Mesenteric fat pad (tissue), 1 donor: ENCODE measurements around the gene OBSCN. TPM values are rescaled to one million over a fixed set of nuclear protein-coding genes. Genes with fewer than 3 reads are reported as not detected.

Experiments
- DNase-seq: peaks from one replicate; pipeline ENCODE4 v3.0.0-alpha.2; 2020; ENCODE audit warnings: low spot score
- total RNA-seq: library from RNA; stranded (reverse); fragmentation: NEBNext Ultra II Directional; extraction: Animal tissue kit (Norgen Biotek cat#: 25700); gene quantifications from one replicate; pipeline ENCODE4 v1.2.1, GENCODE V29; 2021
- donor health status: DM: yes; HTN: yes; CAD: no.

OBSCN gene
- total RNA-seq, 1 donor from 2014 or later, result 3.7 TPM

DNA sequence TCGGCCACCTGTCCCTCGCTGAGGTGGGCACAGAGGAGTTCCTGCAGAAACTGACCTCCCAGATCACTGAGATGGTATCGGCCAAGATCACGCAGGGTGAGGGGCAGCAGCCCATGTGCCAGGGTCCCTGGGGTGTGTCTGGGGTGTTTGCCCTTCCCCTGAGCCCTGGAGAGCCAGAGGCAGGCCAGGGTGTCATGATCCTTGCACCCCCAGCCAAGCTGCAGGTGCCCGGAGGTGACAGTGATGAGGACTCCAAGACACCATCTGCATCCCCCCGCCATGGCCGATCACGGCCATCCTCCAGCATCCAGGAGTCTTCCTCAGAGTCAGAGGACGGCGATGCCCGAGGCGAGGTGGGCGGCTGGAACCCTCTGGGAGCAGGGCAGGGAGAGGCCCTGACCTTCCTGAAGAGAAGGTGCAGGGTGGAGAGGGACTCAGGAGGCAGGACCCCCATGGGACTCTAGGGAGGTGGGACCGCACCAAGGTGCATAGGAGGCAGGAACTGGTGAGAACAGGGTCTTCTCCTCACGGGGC is 129.3 kb downstream of the OBSCN start:
- DNase-seq, result no peak

DNA sequence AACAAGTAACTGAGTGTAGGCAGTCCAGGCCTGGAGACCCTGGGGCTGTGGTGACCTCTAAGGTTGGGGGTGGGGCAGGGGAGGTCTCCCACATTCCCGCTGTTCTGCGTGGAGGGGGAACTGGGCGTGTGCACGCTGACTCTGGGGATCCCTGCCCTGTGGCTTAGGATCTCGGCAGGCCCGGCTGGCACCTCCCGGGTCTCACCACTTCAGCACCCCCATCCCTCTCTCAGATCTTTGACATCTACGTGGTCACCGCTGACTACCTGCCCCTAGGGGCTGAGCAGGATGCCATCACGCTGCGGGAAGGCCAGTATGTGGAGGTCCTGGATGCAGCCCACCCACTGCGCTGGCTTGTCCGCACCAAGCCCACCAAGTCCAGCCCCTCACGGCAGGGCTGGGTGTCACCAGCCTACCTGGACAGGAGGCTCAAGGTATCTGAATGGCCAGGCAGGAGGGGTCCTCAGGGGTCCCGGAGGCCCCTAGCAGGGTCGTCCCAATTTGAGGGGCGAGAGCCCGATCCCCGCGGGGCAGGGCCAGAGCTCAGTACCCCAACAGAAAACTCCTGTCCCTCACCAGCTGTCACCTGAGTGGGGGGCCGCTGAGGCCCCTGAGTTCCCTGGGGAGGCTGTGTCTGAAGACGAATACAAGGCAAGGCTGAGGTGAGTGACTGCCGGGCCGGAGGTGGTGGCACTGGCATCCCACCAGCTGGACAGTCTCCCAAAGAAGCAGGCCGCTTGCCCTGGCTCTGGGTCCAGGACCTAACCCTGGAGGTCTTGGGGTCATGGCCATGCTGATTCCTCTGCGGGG is 130.1 kb downstream of the OBSCN start:
- DNase-seq, result peak; percentile 86

DNA sequence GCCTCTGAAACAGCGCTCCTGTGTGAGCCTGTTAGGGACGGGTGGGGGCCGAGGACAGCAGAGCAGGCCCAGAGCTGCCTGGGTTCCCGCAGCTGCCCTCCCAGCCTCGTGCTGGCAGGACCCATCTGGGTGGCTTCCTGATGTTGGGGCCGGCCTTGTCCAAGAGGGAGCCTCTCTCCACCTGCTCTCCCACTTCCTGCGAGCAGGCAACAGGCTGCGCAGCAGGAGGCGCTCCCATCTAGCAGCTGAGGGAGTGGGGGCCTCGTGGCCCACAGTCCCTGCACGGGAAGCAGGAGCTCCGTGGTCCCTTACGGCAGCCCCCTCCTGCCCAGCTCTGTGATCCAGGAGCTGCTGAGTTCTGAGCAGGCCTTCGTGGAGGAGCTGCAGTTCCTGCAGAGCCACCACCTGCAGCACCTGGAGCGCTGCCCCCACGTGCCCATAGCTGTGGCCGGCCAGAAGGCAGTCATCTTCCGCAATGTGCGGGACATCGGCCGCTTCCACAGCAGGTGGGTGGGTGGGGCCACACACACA is 130.7 kb downstream of the OBSCN start:
- DNase-seq, result peak; percentile 83

DNA sequence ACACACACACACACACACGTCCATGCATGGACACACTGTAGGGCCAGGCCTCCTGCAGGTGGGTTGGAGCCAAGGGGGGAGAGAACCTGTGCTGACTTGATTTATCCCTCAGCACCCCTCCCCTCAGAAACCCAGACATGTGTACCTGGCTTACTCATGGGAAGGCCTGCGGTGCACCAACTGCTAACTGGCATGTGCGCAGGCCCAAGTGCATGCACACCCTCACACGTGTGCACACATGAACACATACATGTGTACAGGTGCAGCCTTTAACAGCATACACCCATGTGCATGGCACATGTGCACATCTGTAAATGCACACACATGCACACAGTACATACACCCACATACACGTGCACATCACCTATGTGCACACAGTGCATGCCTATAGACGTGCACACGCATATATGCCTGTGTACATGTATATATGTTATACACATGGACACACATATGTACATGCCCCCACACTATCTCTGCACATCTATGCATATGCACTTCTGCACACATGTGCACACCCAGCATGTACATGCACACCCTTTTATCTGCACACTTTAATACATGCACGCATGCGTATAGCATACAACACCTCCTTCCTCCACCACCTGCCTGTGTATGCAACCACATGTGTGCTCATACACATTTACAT is 131.3 kb downstream of the OBSCN start:
- peak; percentile 55 for DNase-seq

DNA sequence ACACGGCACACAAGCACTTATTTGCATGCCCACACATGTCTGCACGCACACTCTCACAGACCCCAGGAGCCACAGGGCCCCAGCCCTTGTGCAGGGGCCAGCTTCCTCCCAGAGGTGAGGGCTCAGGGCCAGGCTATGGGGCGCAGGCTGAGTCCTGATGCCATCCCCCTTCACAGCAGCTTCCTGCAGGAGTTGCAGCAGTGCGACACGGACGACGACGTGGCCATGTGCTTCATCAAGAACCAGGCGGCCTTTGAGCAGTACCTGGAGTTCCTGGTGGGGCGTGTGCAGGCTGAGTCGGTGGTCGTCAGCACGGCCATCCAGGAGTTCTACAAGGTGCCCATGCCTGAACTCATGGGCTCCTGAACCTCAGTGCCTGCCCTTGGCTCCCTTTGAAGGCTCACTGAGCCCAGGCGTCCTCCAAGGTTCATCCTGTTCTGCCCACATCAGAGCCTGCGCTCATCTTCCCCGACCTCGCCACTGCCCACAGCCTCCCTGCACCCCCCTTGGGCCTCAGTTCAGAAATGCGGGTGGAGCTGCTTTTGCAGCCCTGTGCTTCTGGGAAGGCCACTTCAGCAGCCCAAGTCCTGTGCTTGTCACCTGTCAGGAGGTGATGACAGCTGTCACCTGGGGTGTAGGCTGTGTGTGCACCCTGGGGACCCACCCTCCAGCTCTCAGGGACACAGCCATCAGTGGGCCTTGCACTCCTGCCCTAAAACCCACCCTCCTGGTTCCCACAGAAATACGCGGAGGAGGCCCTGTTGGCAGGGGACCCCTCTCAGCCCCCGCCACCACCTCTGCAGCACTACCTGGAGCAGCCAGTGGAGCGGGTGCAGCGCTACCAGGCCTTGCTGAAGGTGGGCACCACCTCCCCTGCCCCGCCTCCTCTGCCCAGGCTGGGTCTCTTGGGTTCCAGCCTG is 132.2 kb downstream of the OBSCN start:
- DNase-seq, result peak; percentile 67

DNA sequence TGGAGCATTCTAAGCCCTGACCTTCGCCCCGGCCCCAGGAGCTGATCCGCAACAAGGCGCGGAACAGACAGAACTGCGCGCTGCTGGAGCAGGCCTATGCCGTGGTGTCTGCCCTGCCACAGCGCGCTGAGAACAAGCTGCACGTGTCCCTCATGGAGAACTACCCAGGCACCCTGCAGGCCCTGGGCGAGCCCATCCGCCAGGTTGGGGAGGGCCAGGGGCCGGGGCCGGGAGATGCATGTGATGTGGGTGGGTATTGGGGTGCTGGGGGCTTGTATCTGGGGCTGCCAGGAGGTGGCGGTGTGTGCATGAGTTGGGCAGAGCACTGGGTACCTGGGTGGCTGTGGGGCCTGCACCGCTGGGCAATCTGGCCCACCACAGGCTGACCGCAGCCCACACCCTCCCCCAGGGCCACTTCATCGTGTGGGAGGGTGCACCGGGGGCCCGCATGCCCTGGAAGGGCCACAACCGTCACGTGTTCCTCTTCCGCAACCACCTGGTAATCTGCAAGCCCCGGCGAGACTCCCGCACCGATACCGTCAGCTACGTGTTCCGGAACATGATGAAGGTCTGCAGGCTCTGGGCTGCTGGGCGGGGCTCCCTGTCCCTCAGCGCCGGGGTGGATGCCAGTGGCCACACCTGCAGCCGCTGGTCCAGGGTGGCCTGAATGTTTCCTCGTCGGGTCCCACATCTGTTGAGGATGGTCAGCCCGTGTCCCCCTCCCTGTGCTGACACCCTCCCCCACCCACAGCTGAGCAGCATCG is 133.0 kb downstream of the OBSCN start:
- peak; percentile 87 for DNase-seq

DNA sequence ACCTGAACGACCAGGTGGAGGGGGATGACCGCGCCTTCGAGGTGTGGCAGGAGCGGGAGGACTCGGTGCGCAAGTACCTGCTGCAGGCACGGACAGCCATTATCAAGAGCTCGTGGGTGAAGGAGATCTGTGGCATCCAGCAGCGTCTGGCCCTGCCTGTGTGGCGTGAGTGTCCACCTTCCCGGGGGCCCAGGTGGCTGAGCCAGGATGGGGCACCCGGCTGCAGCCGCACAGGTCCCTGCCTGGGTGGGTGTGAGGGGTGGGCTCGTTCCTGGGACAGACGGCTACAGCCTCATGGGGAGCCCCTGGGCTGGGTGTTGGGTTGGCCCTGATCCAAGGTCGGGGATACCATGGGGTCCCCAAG is 133.6 kb downstream of the OBSCN start:
- DNase-seq, result peak; percentile 74

DNA sequence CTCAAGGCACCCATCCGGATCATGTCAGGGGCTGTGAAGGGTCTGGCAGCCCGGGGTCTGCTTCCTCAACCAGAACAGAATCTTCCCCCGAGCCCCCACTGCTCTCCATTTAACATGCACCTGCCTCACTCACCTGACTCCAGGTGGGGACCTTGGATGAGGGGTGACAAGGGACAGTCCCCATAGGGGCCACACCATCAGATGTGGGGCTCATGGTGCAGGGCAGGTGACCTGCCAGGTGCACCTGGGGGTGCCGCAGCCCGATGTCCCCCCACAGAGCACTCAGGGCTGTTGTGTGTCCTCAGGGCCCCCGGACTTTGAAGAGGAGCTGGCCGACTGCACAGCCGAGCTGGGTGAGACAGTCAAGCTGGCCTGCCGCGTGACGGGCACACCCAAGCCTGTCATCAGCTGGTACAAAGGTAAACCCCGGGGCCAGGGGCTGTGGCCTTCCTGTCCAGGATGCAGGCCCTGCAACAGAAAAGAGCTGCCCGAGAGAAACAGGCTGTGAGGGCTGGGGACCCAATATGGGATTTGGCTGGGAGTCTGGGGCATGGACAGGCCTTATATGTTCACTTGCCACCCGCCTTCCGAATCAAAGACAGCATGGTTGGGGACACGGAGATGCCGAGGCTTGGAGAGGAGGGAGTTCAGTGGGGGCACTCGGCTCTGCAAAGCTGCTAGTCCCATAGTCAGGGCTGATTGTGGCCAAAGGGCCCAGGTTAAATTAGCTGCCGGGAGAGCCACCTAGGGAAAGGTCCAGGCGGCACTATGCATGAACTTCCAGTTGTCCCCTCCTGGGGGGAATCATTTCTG is 134.2 kb downstream of the OBSCN start:
- DNase-seq, result peak; percentile 82

DNA sequence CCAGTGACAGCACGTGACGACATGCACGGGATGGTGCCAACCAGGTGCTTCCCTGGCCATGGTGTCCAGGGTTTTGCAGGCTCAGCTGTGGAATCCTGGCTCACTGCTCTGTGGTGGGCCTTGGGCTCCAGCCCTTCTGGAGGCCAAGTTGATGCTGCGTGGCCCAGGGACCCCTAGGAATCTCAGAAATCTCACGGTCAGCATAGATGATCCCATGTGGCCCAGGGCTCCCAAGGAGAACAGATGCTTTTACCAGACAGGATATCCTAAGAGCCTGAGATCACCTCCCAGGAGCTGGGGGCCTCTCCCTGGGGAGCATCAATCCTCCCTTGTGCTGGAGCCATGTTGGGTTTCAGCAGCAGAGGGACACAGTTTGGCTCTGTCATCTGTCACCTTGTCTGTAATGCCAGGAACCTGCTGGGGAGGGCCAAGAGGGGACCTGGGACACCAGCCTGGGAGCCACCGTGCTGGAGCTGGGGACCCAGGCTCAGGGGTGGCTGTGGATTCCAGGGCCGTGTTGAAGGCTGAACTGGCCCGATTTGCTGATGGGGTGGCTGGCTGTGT is 134.9 kb downstream of the OBSCN start:
- peak; percentile 75 for DNase-seq

DNA sequence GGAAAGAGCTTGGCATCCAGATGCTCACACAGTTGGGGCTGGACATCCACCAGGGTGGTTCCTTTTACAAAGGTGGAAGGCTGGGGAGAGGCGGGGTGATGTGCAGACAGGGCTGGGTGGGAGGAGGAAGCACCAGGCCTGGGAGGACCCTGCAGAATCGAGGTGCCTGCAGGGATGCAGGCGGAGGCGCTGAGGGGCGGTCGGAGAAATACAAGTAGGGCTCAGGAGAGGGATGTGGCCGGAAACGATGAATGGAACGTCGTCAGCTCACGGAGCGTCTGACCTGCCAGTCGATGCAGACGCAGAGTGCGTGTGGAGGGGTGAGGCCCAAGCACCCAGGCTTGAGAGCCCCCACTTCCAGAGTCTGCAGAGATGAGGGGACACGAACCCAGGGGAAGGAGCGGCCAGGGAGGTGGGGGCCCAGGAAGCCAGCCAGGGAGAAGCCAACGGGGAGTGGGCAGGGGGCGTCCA is 135.4 kb downstream of the OBSCN start:
- peak; percentile 87 for DNase-seq

DNA sequence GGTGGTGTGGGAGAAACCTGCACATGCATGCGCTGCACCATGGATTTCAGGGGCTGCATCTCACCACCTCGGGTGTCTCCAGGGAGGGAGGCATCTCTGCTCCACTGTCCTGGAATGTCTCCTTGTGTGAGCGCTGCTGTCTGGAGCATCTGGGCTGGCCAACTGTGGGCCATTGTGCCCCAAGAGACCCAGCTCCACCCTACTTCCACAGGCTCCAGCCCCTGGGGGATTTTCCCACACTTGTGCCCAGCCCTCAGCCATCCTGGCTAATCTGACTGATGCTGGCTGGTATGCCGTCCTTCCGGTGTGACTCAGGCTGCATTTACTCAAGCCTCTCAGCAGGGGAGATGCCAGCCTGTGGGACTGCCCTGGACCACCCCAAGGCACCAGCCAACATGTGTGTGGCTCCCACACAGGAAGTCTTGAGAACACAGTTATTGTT is 136.8 kb downstream of the OBSCN start:
- DNase-seq, result peak; percentile 35

DNA sequence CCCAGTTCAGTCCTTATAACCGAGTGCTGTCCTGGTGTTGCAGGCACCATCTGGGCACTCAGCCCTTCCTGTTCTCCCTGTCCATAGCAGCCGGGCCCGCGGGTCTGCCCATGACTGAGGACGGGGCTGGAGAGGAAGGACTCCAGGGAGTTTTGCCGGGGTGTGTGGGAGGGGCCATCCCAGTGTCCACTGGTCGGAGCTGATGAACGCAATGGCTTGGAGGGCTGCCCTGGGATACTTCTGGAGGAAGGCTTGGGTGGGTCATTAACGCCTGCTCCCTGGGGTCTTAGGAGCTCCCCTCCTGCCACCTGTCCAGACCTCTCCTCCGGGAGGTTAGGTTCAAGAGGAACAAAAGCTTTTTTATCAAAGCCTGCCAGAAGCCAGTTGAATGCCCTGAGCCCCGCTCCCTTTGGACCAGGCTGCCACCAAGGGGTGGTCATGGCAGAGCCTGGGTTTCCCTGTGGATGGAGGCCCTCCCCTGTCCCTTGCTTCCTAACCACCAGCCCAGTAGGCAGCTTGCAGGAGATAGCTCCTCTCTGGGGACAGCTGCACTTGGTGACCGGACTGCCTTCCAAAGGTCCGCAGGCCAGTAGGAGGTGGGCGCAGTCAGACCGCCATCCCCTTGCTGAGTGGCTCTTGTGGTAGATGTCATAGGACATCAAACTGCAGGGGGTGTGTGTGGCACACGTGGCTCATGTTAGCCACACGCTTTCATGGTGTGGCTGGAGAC is 137.5 kb downstream of the OBSCN start:
- peak; percentile 81 for DNase-seq

DNA sequence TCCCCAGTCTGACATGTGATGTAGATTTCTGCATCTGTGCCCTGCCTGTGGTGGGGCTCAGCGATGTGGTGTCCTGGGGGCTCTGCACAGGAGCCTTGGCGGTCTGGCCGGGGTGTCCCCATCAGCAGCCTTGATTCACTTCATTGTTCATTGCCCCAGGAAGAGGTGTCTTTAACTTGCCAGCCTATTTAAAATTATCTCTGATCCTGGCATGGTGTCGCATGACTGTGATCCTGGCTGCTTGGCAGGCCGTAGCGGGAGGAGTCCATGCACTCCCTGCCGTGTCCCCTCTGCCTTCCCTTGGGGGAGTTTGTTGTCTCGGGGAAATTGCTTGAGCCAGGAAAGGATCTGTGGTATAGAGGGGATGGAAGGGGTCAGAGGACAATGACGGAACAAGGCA is 138.9 kb downstream of the OBSCN start:
- DNase-seq, result peak; percentile 59

DNA sequence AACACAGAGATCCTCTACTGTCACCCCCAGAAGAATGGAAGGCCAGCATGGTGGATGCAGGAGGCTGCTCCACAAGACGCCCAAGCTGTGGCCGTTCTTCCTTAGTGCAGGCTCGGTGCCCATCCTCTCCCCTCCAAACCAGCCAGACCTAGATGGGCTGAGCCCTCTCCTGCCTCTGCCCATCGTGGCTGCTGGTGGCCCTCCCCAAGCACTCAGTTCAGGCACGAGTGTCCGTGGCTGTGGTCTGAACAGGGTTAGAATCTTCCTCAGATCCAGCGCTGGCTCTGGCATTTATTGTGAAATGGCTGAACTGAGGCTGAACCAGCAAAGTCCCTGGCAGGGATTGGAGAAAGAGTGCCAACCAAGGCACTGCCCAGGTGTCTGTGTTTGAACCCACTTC is 139.3 kb downstream of the OBSCN start:
- DNase-seq, result peak; percentile 84

DNA sequence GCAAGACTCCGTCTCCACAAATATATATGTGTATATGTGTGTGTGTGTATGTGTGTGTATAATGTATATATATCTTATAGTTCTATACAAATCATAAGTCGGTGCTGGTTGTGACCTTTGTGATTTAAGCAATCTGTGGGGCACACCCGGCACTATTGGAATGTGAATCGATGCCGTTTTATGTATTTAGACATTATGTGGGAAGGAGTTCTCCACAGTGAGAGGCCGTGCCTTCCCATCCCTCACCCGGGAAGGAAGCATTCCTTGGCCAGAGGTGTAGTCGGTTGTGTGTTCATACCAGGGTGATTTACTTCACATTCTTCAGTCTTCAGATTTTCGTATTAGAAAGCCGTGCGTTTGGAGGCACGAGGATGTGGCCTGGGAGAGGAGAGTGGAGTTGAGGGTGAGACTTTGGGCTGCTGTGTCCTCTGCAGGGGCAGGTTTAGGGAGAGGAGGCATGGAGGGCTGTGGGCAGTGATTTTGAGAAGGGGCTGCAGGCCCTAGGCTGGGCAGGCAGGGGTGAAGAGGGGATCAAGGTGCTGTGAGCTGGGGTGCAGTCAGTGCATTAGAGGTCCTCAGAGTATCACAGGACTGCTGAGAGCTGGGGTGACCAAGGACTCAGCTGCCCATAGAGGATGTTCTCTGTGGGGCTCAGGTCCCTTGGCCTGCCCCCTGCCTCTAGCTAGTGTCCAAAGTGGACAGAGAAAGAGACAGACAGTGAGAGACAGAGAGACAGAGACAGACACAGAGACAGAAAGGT is 141.0 kb downstream of the OBSCN start:
- DNase-seq, result peak; percentile 68

DNA sequence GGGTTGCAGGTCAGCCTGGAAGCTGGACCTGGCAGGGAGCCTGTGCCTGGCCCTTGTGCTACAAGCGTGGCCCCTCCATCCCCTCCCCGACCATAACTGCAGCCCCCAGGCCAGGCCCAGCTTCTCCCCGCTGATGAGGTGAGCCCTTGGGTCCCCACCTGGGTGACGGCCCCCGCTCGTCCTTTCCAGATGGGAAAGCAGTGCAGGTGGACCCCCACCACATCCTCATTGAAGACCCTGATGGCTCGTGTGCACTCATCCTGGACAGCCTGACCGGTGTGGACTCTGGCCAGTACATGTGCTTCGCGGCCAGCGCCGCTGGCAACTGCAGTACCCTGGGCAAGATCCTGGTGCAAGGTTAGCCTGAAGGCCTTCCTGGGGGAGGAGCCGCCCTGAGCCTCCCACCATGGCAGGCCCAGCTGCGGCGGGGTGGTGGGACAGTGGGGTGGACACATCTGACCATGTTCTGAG is 141.9 kb downstream of the OBSCN start:
- peak; percentile 77 for DNase-seq

DNA sequence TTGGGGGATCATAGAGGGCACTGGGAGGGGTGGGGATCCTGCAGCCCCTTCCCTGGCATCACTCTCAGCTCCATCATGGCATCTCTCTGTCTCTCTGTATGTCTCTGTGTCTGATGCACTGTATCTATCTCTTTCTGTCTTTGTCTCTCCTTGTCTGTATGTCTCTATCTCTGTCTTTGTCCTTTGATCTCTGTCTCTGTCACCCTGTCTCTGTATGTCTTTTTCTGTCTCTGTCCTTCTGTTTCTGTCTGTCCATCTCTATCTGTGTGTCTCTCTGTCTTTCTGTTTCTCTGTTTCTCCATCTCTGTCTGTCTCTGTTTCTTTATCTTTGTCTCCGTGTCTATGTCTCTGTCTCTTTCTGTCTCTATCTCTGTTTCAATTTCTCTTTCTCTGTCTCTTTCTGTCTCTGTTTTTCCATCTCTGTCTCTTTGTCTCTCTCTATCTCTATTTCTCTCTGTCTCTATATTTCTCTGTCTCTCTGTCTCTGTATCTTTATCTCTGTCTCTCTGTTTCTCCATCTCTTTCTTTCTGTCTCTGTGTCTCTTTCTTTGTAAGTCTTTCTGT is 142.4 kb downstream of the OBSCN start:
- no peak for DNase-seq
